PFSK-1 (cell line): Measurements from ENCODE around the gene PIK3R5.

ENCODE experiments used
- FOXP2 ChIP-seq: optimal IDR thresholded peaks from 2 replicates; pipeline ENCODE3; 2011; ENCODE audit warnings: borderline replicate concordance, control low read depth, inconsistent platforms; ENCODE audit not compliant: insufficient read depth; ENCODE audit errors: extremely low read length, extremely low read depth
- POLR2AphosphoS5 ChIP-seq: IDR thresholded peaks from 2 replicates; pipeline ENCODE4 v1.6.1; 2012; ENCODE audit warnings: low read depth, mild to moderate bottlenecking, control low read depth, low read length, moderate library complexity
- REST ChIP-seq, 2 experiments: IDR thresholded peaks; 2 replicates each; pipeline versions ENCODE4 v1.6.1 to v1.8.0; 2011 to 2012; ENCODE audit warnings: low read depth in 2 of 2, low read length in 2 of 2, control low read depth in 1 of 2, inconsistent platforms in 1 of 2, mild to moderate bottlenecking in 1 of 2, moderate library complexity in 1 of 2; ENCODE audit not compliant: insufficient read depth in 1 of 2
- SIN3A ChIP-seq: IDR thresholded peaks from 2 replicates; pipeline ENCODE4 v1.6.1; 2012; ENCODE audit warnings: mild to moderate bottlenecking, low read length, moderate library complexity, borderline replicate concordance; ENCODE audit not compliant: insufficient read depth
- TAF1 ChIP-seq: IDR thresholded peaks from 2 replicates; pipeline ENCODE4 v1.6.1; 2012; ENCODE audit warnings: low read length, control low read depth, borderline replicate concordance; ENCODE audit not compliant: insufficient read depth

The PIK3R5 gene

GRCh38 chr17:8868529-8868951 is 97.0 kb downstream of the PIK3R5 start:
- TF ChIP-seq SIN3A (no peak), POLR2AphosphoS5 (no peak), TAF1 (no peak), REST (IDR thresholded peaks at IDR 0.05; ENCODE audit: insufficient read depth in 1 of 2, low read depth in 2 of 2, low read length in 2 of 2) (no peak), FOXP2 (no peak)

- TF ChIP-seq REST (IDR thresholded peaks at IDR 0.05; ENCODE audit: insufficient read depth in 1 of 2, low read depth in 2 of 2, low read length in 2 of 2): no peak
- TF ChIP-seq POLR2AphosphoS5: no peak
- TF ChIP-seq FOXP2: no peak
- TF ChIP-seq SIN3A: no peak
- no peak for TF ChIP-seq TAF1
Observed at GRCh38 chr17:8868092-8868491, 97.4 kb downstream of the PIK3R5 start.

- no peak for TF ChIP-seq TAF1
- no peak for TF ChIP-seq REST (IDR thresholded peaks at IDR 0.05; ENCODE audit: insufficient read depth in 1 of 2, low read depth in 2 of 2, low read length in 2 of 2)
- no peak for TF ChIP-seq SIN3A
- TF ChIP-seq FOXP2: no peak
- TF ChIP-seq POLR2AphosphoS5: no peak
Observed at GRCh38 chr17:8867361-8867981, 98.0 kb downstream of the PIK3R5 start, which contains the start of gene PIK3R6. PIK3R6 (minus strand) TSS chr17:8867674; CDS start chr17:8849794, 17,880 bp downstream.

GRCh38 chr17:8865811-8866210 is 99.7 kb downstream of the PIK3R5 start:
- no peak for TF ChIP-seq TAF1
- no peak for TF ChIP-seq SIN3A
- no peak for TF ChIP-seq REST (IDR thresholded peaks at IDR 0.05; ENCODE audit: insufficient read depth in 1 of 2, low read depth in 2 of 2, low read length in 2 of 2)
- no peak for TF ChIP-seq FOXP2
- no peak for TF ChIP-seq POLR2AphosphoS5

- no peak for TF ChIP-seq POLR2AphosphoS5
- no peak for TF ChIP-seq TAF1
- TF ChIP-seq REST (IDR thresholded peaks at IDR 0.05; ENCODE audit: insufficient read depth in 1 of 2, low read depth in 2 of 2, low read length in 2 of 2): no peak
- no peak for TF ChIP-seq FOXP2
Observed at GRCh38 chr17:8865385-8865784, 100.1 kb downstream of the PIK3R5 start.
